SK-N-SH (cell line): Measurements from ENCODE around the gene PARD3. TPM values are rescaled to one million over a fixed set of nuclear protein-coding genes. Genes with fewer than 3 reads are reported as not detected.

Source experiments
- CTCF ChIA-PET: fragments of 300-600, 350-600 bp; formaldehyde crosslinking; extraction: SDS; loops from one replicate; lab custom pipeline; 2021; lab: Yijun Ruan, JAX
- POLR2A ChIA-PET: fragments of 350-600 bp; sonication (Branson Sonifier 250); formaldehyde crosslinking; extraction: SDS; loops from one replicate; lab custom pipeline; 2020; ENCODE audit warnings: antibody characterized with exemption, inconsistent platforms; lab: Yijun Ruan, JAX
- DNase-seq: peaks from one replicate; pipeline ENCODE4 v3.0.0; 2012
- H2AFZ ChIP-seq: fragments of 200-600 bp; sonication (generic); 2 replicates; pipeline ENCODE4 v1.8.1; 2016; ENCODE audit warnings: antibody characterized with exemption, mild to moderate bottlenecking, low read depth
- H3F3A ChIP-seq: fragments of 200-600 bp; sonication (generic); replicated peaks from 2 replicates; pipeline ENCODE3; 2016; ENCODE audit warnings: antibody characterized with exemption, mild to moderate bottlenecking; ENCODE audit not compliant: insufficient read depth
- H3K27ac ChIP-seq, 2 experiments: fragments of 200-500 bp in 1 of 2; fragments of 200-600 bp in 1 of 2; sonication (Bioruptor generic) in 1 of 2; sonication (generic), shearing (Covaris generic) in 1 of 2; 2 replicates each; pipeline versions ENCODE4 v1.5.1 to v1.6.1; 2014 to 2016; ENCODE audit warnings: low read depth in 2 of 2, inconsistent platforms in 1 of 2, low read length in 1 of 2, mild to moderate bottlenecking in 1 of 2, mixed read lengths in 1 of 2
- H3K27me3 ChIP-seq: fragments of 200-600 bp; sonication (generic), shearing (Covaris generic); 2 replicates; pipeline ENCODE4 v1.6.1; 2016; ENCODE audit warnings: mixed run types; ENCODE audit not compliant: insufficient read depth
- H3K36me3 ChIP-seq, 2 experiments: fragments of 200-500 bp in 1 of 2; fragments of 200-600 bp in 1 of 2; sonication (Bioruptor generic) in 1 of 2; sonication (generic) in 1 of 2; replicated peaks in 1 of 2; 2 replicates each; pipeline versions ENCODE3 to v1.5.1; 2014 to 2016; ENCODE audit warnings: low read length in 1 of 2, mild to moderate bottlenecking in 1 of 2; ENCODE audit not compliant: insufficient read depth in 2 of 2, control insufficient read depth in 1 of 2
- H3K4me1 ChIP-seq, 2 experiments: fragments of 200-500 bp in 1 of 2; fragments of 200-600 bp in 1 of 2; sonication (Bioruptor generic) in 1 of 2; sonication (generic), shearing (Covaris generic) in 1 of 2; 2 replicates each; pipeline versions ENCODE4 v1.5.1 to v1.6.1; 2014 to 2016; ENCODE audit warnings: low read depth in 1 of 2, low read length in 1 of 2, mixed run types in 1 of 2; ENCODE audit not compliant: insufficient read depth in 2 of 2, control insufficient read depth in 1 of 2
- H3K4me2 ChIP-seq: fragments of 200-600 bp; sonication (generic), shearing (Covaris generic); 2 replicates; pipeline ENCODE4 v1.6.1; 2017; ENCODE audit warnings: mixed run types
- H3K4me3 ChIP-seq, 2 experiments: fragments of 200-500 bp in 1 of 2; fragments of 200-600 bp in 1 of 2; sonication (Bioruptor generic) in 1 of 2; sonication (generic), shearing (Covaris generic) in 1 of 2; 2 replicates each; pipeline versions ENCODE4 v1.5.1 to v1.8.1; 2014 to 2016; ENCODE audit warnings: low read depth in 2 of 2, inconsistent platforms in 1 of 2, low read length in 1 of 2, mild to moderate bottlenecking in 1 of 2, mixed read lengths in 1 of 2, moderate library complexity in 1 of 2
- H3K79me2 ChIP-seq: fragments of 200-600 bp; sonication (generic); 2 replicates; pipeline ENCODE4 v1.8.1; 2017; ENCODE audit warnings: mild to moderate bottlenecking; ENCODE audit not compliant: insufficient read depth
- H3K9ac ChIP-seq: fragments of 200-600 bp; sonication (generic); 2 replicates; pipeline ENCODE4 v1.6.1; 2017; ENCODE audit warnings: mixed run types
- H3K9me2 ChIP-seq: fragments of 200-600 bp; sonication (generic); 2 replicates; pipeline ENCODE4 v1.6.1; 2017; ENCODE audit warnings: mixed run types
- H3K9me3 ChIP-seq: fragments of 200-600 bp; sonication (generic); 2 replicates; pipeline ENCODE4 v1.6.1; 2017; ENCODE audit warnings: mixed run types, mild to moderate bottlenecking, moderate library complexity
- H4K20me1 ChIP-seq: fragments of 200-600 bp; sonication (generic); 2 replicates; pipeline ENCODE4 v1.6.1; 2017; ENCODE audit warnings: mild to moderate bottlenecking, mixed run types; ENCODE audit not compliant: insufficient read depth
- CHD2 ChIP-seq: fragments of 150-350 bp; IDR thresholded peaks from 2 replicates; pipeline ENCODE4 v1.6.1; 2018; ENCODE audit warnings: low read length; ENCODE audit not compliant: partially characterized antibody
- EZH2phosphoT487 ChIP-seq: fragments of 200-600 bp; sonication (generic); IDR thresholded peaks from 2 replicates; pipeline ENCODE4 v1.6.1; 2017; ENCODE audit warnings: low read depth, mixed run types, mild to moderate bottlenecking, antibody characterized with exemption, moderate library complexity, borderline replicate concordance
- FOXJ3 ChIP-seq: sonication (generic); formaldehyde crosslinking; IDR thresholded peaks from 2 replicates; pipeline ENCODE4 v1.5.1; 2020; ENCODE audit warnings: mild to moderate bottlenecking, missing genetic modification reagents
- GATA2 ChIP-seq: sonication (generic); formaldehyde crosslinking; IDR thresholded peaks from 2 replicates; pipeline ENCODE4 v1.5.0; 2020; ENCODE audit warnings: mild to moderate bottlenecking, missing genetic modification reagents
- IRF3 ChIP-seq: fragments of 150-350 bp; IDR thresholded peaks from 2 replicates; pipeline ENCODE4 v1.6.1; 2016; ENCODE audit warnings: mild to moderate bottlenecking, low read depth, low read length
- JUND ChIP-seq: IDR thresholded peaks from 2 replicates; pipeline ENCODE4 v1.4.0; 2012
- PBX3 ChIP-seq: IDR thresholded peaks from 2 replicates; pipeline ENCODE4; 2012
- RAD21 ChIP-seq: IDR thresholded peaks from 2 replicates; pipeline ENCODE4 v1.6.1; 2012; ENCODE audit warnings: mild to moderate bottlenecking, low read length
- RCOR1 ChIP-seq: fragments of 150-350 bp; IDR thresholded peaks from 2 replicates; pipeline ENCODE4 v1.6.1; 2017; ENCODE audit warnings: antibody characterized with exemption, low read length
- RXRA ChIP-seq: IDR thresholded peaks from 2 replicates; pipeline ENCODE4 v1.4.0; 2012; ENCODE audit warnings: low read depth, mild to moderate bottlenecking, borderline replicate concordance
- SIN3A ChIP-seq: IDR thresholded peaks from 2 replicates; pipeline ENCODE4 v1.6.1; 2012; ENCODE audit warnings: low read depth, mild to moderate bottlenecking, low read length, moderate library complexity, borderline replicate concordance
- SMC3 ChIP-seq: IDR thresholded peaks from 2 replicates; pipeline ENCODE4 v1.6.1; 2012; ENCODE audit warnings: low read depth, low read length, improper control_type of control experiment
- TCF12 ChIP-seq: IDR thresholded peaks from 2 replicates; pipeline ENCODE4 v1.4.0; 2012
- YY1 ChIP-seq: IDR thresholded peaks from 2 replicates; pipeline ENCODE4 v1.4.0; 2012; ENCODE audit warnings: low read depth, mild to moderate bottlenecking
- WGBS: methylation state at CpG from one replicate; pipeline ENCODE4 v1.1.6; 2017; ENCODE audit warnings: low lambda C conversion rate; 5-methylcytosine and 5-hydroxymethylcytosine counted together
- polyA plus RNA-seq, 3 experiments: library from polyadenylated mRNA; depleted of rRNA; stranded (reverse); fragments of >200 nt; gene quantifications; 2 replicates each; pipeline ENCODE4 v1.2.3, GENCODE V29; 2012
- TF ChIP-seq, protein P1 (sequence below): IDR thresholded peaks from 2 replicates; pipeline ENCODE4 v1.6.1; 2012; ENCODE audit warnings: mild to moderate bottlenecking, low read depth, low read length, moderate library complexity
- TF ChIP-seq, protein P2 (sequence below): fragments of 200-600 bp; sonication (generic); IDR thresholded peaks from 2 replicates; pipeline ENCODE4 v1.6.1; 2017; ENCODE audit warnings: antibody characterized with exemption, mild to moderate bottlenecking, moderate library complexity

Gene PARD3
- polyA plus RNA-seq, 1 of the 3 experiments (the other 2 are of a cell fraction): 29.4 TPM

GRCh38 chr10:34078017-34078744 lies 736.9 kb downstream of the PARD3 start:
- 71% methylated on average over 4 of the region's 4 CpGs for WGBS
- Histone ChIP-seq H3K4me3 (no peak overlapping the region), H3K4me1 (no peaks in the 10 kb centered on the region), H2AFZ (no peak overlapping the region), H3F3A (no peaks in the 10 kb centered on the region), H3K9ac (no peak overlapping the region), H3K27ac (no peak overlapping the region), H3K36me3 (no peaks in the 10 kb centered on the region), H3K27me3 (no peaks in the 10 kb centered on the region), H3K4me2 (no peak overlapping the region), H3K9me2 (no peaks in the 10 kb centered on the region), H3K9me3 (no peaks in the 10 kb centered on the region), H4K20me1 (no peaks in the 10 kb centered on the region), H3K79me2 (no peaks in the 10 kb centered on the region)
- no peak for DNase-seq
- POLR2A ChIA-PET: no interaction called here
- TF ChIP-seq RCOR1 (no peak), PBX3 (no peak), SIN3A (no peak), YY1 (no peak), RAD21 (peak; percentile 43)
- TF ChIP-seq, protein P1, sequence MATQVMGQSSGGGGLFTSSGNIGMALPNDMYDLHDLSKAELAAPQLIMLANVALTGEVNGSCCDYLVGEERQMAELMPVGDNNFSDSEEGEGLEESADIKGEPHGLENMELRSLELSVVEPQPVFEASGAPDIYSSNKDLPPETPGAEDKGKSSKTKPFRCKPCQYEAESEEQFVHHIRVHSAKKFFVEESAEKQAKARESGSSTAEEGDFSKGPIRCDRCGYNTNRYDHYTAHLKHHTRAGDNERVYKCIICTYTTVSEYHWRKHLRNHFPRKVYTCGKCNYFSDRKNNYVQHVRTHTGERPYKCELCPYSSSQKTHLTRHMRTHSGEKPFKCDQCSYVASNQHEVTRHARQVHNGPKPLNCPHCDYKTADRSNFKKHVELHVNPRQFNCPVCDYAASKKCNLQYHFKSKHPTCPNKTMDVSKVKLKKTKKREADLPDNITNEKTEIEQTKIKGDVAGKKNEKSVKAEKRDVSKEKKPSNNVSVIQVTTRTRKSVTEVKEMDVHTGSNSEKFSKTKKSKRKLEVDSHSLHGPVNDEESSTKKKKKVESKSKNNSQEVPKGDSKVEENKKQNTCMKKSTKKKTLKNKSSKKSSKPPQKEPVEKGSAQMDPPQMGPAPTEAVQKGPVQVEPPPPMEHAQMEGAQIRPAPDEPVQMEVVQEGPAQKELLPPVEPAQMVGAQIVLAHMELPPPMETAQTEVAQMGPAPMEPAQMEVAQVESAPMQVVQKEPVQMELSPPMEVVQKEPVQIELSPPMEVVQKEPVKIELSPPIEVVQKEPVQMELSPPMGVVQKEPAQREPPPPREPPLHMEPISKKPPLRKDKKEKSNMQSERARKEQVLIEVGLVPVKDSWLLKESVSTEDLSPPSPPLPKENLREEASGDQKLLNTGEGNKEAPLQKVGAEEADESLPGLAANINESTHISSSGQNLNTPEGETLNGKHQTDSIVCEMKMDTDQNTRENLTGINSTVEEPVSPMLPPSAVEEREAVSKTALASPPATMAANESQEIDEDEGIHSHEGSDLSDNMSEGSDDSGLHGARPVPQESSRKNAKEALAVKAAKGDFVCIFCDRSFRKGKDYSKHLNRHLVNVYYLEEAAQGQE: no peak
- TF ChIP-seq, protein P2, sequence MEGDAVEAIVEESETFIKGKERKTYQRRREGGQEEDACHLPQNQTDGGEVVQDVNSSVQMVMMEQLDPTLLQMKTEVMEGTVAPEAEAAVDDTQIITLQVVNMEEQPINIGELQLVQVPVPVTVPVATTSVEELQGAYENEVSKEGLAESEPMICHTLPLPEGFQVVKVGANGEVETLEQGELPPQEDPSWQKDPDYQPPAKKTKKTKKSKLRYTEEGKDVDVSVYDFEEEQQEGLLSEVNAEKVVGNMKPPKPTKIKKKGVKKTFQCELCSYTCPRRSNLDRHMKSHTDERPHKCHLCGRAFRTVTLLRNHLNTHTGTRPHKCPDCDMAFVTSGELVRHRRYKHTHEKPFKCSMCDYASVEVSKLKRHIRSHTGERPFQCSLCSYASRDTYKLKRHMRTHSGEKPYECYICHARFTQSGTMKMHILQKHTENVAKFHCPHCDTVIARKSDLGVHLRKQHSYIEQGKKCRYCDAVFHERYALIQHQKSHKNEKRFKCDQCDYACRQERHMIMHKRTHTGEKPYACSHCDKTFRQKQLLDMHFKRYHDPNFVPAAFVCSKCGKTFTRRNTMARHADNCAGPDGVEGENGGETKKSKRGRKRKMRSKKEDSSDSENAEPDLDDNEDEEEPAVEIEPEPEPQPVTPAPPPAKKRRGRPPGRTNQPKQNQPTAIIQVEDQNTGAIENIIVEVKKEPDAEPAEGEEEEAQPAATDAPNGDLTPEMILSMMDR: 0 out of 2 replicates have a peak, but pooled peaks have one; percentile 10
- CTCF ChIA-PET: no interaction called here

GRCh38 chr10:34076443-34076842 lies 738.7 kb downstream of the PARD3 start:
- DNase-seq: no peak
- no peaks in the 10 kb centered on the region for H4K20me1 ChIP-seq
- H3K4me3 ChIP-seq: no peak overlapping the region
- H3K27me3 ChIP-seq: no peaks in the 10 kb centered on the region
- TF ChIP-seq CHD2 (no peak), JUND (no peak), IRF3 (no peak), SMC3 (no peak), TCF12 (no peak), RXRA (no peak), FOXJ3 (no peak), EZH2phosphoT487 (no peak), GATA2 (CRISPR knock-in tag) (no peak)
- TF ChIP-seq, protein P1: no peak
- no peaks in the 10 kb centered on the region for H3F3A ChIP-seq
- H3K9me3 ChIP-seq: no peaks in the 10 kb centered on the region
- no peaks in the 10 kb centered on the region for H3K4me1 ChIP-seq
- H3K79me2 ChIP-seq: no peaks in the 10 kb centered on the region
- H3K4me2 ChIP-seq: no peak overlapping the region
- no peak overlapping the region for H3K27ac ChIP-seq
- H2AFZ ChIP-seq: no peak overlapping the region
- H3K9me2 ChIP-seq: no peaks in the 10 kb centered on the region
- CTCF ChIA-PET: no interaction called here
- POLR2A ChIA-PET: no interaction called here
- H3K36me3 ChIP-seq: no peaks in the 10 kb centered on the region
- H3K9ac ChIP-seq: no peak overlapping the region
